Measurements from ENCODE around the gene SOX18. TPM values are rescaled to one million over a fixed set of nuclear protein-coding genes. Genes with fewer than 3 reads are reported as not detected.
"Not testable (repeated sequence)": the region's sequence is repeated elsewhere in the genome, so short reads cannot be mapped to it uniquely, and the experiment has no call there.

SOX18 gene
- total RNA-seq, 1 donor from 2014 or later, result 36.8 TPM

- ATAC-seq, result no peak
- DNase-seq, result no peak
These were observed 16.5 kb downstream of the SOX18 start for GRCh38 chr20:64032706-64033624.

GRCh38 chr20:64031822-64032314 is 17.6 kb downstream of the SOX18 start:
- intact Hi-C loops (cut with micrococcal nuclease), result no loop called here

More at GRCh38 chr20:64032706-64033624, 16.5 kb downstream of the SOX18 start:
- intact Hi-C loops (cut with micrococcal nuclease), result no loop called here

GRCh38 chr20:64030371-64031134 is 18.9 kb downstream of the SOX18 start:
- ATAC-seq, result no peak
- intact Hi-C loops (cut with micrococcal nuclease), result no loop called here
- no peak for DNase-seq

More at GRCh38 chr20:64031822-64032314, 17.6 kb downstream of the SOX18 start:
- no peak for ATAC-seq
- no peak for DNase-seq

GRCh38 chr20:64029293-64030117 is 19.9 kb downstream of the SOX18 start:
- intact Hi-C loops (cut with micrococcal nuclease), result no loop called here
- ATAC-seq (no peak), DNase-seq (no peak)

- intact Hi-C loops (cut with micrococcal nuclease), result no loop called here
- DNase-seq (no peak), ATAC-seq (no peak)
These were observed 21.3 kb downstream of the SOX18 start for GRCh38 chr20:64027981-64028685.

- intact Hi-C loops (cut with micrococcal nuclease), result no loop called here
- DNase-seq (no peak), ATAC-seq (no peak)
These were observed 23.5 kb downstream of the SOX18 start for GRCh38 chr20:64025826-64026412.

GRCh38 chr20:64025101-64025825 is 24.2 kb downstream of the SOX18 start:
- ATAC-seq (no peak), DNase-seq (no peak)
- intact Hi-C loops (cut with micrococcal nuclease), result no loop called here

- ATAC-seq (no peak), DNase-seq (no peak)
- intact Hi-C loops (cut with micrococcal nuclease), result no loop called here
These were observed 25.1 kb downstream of the SOX18 start for GRCh38 chr20:64024141-64024990.

GRCh38 chr20:64023361-64024140 is 25.9 kb downstream of the SOX18 start:
- intact Hi-C loops (cut with micrococcal nuclease), result no loop called here
- DNase-seq (no peak), ATAC-seq (no peak)

- no peak for ATAC-seq
- DNase-seq, result no peak
- intact Hi-C loops (cut with micrococcal nuclease), result no loop called here
These were observed 26.6 kb downstream of the SOX18 start for GRCh38 chr20:64022671-64023360.

GRCh38 chr20:64021124-64021975 is 28.1 kb downstream of the SOX18 start:
- intact Hi-C loops (cut with micrococcal nuclease), result no loop called here
- DNase-seq (no peak), ATAC-seq (no peak)

- DNase-seq, result no peak
- ATAC-seq, result no peak
- intact Hi-C loops (cut with micrococcal nuclease), result no loop called here
These were observed 33.8 kb downstream of the SOX18 start for GRCh38 chr20:64015635-64016034.

- ATAC-seq; intact Hi-C loops (cut with micrococcal nuclease); DNase-seq: not testable (repeated sequence)
These were observed 36.9 kb downstream of the SOX18 start for GRCh38 chr20:64012385-64013154.

GRCh38 chr20:64011366-64011779 is 38.1 kb downstream of the SOX18 start:
- ATAC-seq, result no peak
- no peak for DNase-seq
- intact Hi-C loops (cut with micrococcal nuclease), result no loop called here

Data from left ventricle myocardium superior (tissue), 1 donor.